ENCODE results near the gene KCNC2.

KCNC2 gene

DNA sequence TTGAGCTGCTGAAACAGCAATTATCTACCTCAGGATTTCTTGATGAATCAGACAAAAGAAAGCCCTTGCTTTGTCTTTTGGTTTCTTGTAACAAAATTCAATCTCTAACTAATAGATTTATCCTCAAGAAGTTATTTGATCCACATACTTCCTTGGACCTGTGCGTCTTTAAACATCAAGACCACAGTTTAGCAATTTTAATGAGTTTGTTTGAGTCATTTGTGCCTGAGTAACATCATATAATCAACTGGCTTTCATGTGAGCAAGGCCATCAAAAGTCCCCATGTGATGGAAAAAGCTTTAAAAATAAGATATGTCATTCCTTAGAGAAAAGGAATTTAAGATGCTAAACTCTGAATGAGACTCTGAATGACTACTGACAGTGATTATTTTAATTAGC, 52.3 kb downstream of the KCNC2 start:
- no peak for DNase-seq

DNA sequence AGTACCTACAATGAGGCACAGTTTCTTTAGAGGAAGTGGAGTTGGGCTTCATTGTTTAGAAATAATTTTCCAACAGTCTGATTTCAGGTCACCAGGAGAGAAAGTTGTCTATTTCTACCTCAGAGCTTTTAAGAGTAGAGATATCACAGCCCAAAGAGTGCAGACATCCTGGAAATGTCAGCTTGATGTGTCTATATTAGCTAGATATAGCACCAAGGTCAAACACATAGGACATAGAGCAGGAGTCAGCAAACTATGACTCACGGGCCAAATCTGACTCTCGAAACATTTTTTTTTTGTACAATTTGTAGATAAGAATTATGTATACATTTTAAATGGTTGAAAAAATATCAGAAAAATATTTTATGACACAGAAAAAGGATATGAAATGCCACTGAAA, 53.7 kb downstream of the KCNC2 start:
- no peak for DNase-seq

DNA sequence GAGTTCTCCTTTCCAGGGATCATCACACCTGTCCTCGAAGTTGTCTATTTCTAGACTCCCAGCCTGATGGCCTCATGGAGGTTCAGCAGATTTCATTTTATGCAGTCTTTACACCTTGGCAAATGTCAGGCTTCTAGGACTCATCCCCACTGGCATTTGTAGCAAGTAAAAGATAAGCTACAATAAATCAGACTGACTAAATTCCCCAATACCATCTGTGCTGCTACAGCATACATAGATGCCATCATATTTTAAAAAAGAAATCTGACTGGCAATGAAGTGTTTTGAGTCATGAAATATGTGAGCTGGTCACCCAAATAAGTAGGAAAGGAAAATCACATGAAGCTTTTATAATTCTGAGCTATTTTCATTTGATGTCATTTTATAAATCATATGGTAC, 55.3 kb downstream of the KCNC2 start:
- DNase-seq = no peak

- no peak for DNase-seq
These were observed 70.4 kb downstream of the KCNC2 start for GRCh38 chr12:75139196-75139595.

- DNase-seq = no peak
These were observed 71.7 kb downstream of the KCNC2 start for GRCh38 chr12:75137896-75138295.

GRCh38 chr12:75135026-75135425, 74.6 kb downstream of the KCNC2 start:
- no peak for DNase-seq

DNA sequence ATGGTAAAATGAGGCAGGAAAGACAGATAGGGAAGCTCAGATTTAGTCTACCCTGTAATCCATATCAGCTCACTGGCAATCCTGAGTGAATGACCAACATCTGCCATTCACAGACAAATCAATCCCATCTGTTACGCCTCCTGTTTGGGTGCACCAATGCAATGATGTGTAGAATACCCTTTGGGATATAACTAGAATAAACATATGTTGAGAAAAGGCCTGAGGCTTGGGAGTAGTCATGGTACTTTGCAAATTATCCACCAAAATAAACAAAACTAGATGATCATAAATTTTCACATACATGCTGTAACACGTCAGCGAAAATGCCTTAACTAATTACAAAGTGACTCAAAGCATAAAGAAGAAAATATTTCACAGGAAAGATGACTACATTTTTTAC, 78.8 kb downstream of the KCNC2 start:
- DNase-seq = no peak

GRCh38 chr12:75129275-75129674, 80.4 kb downstream of the KCNC2 start:
- no peak for DNase-seq

GRCh38 chr12:75121036-75121705, 88.5 kb downstream of the KCNC2 start:
- DNase-seq = no peak

GRCh38 chr12:75120311-75120711, 89.3 kb downstream of the KCNC2 start:
- no peak for DNase-seq

DNA sequence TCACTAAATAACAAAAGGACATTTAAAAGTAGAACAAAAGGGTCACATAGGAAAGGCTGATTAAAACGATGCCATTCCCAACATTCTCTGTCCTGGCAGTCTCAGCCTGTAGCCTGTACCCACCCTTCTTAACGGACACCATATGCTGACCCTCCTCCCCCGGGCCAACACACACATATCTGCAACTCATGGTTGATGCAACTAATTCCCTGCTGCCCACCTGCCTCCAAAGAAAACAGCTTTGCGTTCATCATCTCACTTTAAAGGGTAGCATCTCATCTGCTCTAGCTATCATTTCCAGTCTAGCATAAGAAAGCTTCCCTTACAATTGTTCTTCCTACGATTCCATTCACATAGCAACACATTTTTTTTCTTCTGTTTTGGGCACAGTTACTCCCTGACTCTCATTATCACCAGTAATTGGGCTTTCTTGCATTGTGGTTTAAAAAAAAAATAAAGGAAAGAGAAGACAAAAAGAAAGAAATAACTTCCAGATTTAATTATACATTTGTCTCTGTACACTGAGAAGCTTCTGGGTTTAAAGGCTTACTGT, 92.9 kb downstream of the KCNC2 start:
- no peak for DNase-seq

- no peak for DNase-seq
These were observed 93.9 kb downstream of the KCNC2 start for GRCh38 chr12:75115748-75116147.

- no peak for DNase-seq
These were observed 105.8 kb downstream of the KCNC2 start for GRCh38 chr12:75103822-75104221.

GRCh38 chr12:75101781-75102180, 107.9 kb downstream of the KCNC2 start:
- DNase-seq = no peak

- no peak for DNase-seq
These were observed 110.4 kb downstream of the KCNC2 start for GRCh38 chr12:75099210-75099609.

GRCh38 chr12:75097003-75097402, 112.6 kb downstream of the KCNC2 start:
- DNase-seq = no peak

DNA sequence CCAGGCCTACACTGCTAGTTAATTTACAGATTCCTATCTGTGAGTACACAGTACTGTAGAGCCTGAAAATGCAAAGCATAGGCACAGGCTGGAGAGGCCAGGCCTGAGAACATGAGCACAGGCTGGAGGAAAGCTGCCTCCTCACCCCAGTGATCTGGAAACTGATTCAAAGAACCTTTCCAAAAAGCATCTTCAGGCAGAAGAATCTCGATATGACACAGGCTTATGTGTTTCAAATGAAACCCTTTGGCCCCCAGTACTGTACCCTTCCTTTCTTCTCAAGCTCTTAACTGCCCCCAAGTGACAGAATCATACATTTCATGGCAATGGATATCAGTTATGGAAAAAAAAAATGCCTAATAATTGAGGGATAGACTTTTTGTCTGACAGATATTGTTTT, 122.0 kb downstream of the KCNC2 start:
- DNase-seq = no peak

DNA sequence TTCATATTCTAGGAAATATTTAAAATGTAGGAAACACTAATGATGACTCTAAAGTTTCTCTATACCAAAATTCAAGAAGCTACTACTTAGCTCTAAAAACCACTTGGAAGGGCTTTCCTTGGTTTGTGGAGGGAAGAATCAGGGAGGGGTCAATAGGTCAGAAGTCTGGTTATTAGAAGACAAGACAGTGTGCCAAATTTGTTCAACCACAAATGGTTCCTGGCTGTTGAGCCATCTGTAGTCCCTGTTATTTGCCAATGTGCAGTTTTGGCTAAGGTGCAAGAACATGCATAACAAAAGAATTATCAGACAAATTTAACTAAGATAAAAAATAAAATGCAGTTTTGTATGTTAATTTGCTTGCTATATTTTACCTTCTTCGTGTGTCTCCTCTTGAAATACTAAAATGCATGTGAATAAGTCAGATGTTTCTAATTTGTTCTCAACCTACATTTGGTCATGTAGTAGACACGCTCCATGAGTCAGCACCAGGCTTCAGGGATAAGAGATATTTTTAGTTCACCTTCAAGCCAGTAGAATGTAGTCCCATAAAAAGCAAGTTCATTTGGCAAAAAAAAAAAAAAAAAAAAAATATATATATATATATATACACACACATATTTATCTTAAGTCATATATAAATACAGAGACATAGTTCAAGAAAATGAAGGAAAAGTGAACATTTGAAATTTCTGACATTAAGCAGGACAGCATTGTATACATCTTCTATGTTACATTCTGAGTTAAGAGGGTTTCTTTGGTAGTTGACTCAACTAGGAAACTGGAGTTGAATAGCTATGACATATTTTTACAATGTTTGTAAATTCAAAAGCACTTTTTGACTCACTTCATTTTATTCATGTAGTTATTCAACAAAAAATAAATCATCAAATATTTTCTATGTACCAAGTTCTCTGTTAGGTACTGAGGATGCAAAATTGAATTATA, 123.3 kb downstream of the KCNC2 start:
- DNase-seq = no peak

DNA sequence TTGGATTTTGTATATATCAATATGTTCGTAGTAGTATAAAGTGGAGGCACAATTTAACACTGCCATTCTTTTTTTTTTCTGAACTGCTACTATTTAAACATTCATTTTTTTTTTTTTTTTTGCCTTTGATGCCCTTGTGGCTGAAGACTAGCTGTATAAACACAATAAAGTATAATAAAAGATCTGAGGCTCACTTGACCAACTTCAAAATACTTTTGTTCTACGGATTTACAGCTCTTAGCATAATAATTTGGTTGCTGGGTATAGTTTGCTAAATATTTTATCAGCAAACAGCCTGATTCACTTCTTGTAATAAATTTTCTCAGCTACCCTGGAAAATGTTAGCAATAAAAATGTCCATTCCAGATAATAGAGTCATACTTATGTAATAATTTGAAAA, 128.3 kb downstream of the KCNC2 start:
- no peak for DNase-seq

- DNase-seq = no peak
These were observed 129.1 kb downstream of the KCNC2 start for GRCh38 chr12:75080582-75080981.

- DNase-seq = no peak
These were observed 144.2 kb downstream of the KCNC2 start for GRCh38 chr12:75065482-75065881.

DNA sequence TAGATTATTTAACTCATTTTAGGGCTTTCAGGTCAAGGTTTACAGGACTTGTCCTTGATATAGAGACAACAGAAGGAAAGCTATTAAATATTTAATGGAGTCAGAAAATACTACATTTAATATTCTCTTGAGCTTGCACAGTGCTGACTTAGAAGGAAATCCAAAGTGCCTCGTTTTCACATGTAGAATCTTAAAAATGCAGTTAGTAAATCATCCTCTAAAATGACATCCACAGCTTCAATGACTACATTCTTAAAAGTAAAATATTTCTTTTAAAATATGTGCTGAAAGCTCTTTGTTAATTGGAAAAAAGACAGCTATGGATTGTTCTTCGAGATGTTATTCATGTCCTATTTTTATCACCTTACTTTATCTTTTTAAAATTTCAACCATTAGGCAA, 146.9 kb downstream of the KCNC2 start:
- no peak for DNase-seq

DNA sequence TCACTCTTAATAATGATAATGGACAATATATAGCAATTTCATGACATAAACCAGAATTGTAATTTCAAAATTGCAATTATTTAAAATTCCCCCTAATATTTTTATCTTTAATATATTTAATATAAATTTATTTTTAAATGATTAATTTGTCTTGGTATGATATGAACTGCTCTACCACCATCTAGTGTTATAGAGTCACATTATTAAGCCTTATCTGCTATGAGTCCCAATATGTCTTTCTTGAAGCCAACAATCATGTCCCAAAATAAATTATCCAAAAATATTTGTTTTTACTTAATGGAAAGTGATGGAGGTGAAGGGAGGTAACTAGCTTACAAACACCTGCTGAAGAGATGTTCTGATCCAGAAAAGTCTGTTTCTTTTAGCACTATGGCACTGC, 151.4 kb downstream of the KCNC2 start:
- DNase-seq = no peak

DNA sequence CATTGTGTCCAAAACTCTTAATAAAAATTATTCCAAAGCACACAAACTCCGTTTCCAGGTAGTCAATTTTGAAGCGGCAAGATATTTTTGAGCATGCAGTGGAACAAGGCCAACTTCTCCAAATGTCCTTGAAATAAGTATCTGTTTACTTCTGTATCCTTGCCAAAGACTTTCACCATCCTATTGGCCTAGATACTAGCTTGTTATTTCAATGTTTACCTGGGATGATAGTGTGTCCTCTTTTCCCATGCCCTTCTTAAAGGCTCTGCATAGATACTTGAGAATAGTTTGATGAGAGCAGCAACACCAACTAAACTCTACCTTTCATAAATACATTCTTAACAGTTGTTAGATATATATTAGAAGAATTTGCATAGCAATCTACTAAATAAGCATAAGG, 160.9 kb downstream of the KCNC2 start:
- no peak for DNase-seq

All from NCI-H187 treated with DMSO at 0.1 percent for 48 hours (cell line).